ACC112 (cell line): ENCODE results near the gene COP1.

Experiments
- H2AFZ ChIP-seq: fragments of 200-600 bp; sonication (generic); one replicate; pipeline ENCODE4 v1.6.0; 2017; ENCODE audit warnings: antibody characterized with exemption, low read length; ENCODE audit not compliant: unreplicated experiment
- H3K27ac ChIP-seq: fragments of 200-600 bp; sonication (generic); 2 replicates; pipeline ENCODE4 v1.5.1; 2014; ENCODE audit warnings: low read depth, mild to moderate bottlenecking, antibody characterized with exemption, low read length, moderate library complexity
- H3K27me3 ChIP-seq: fragments of 200-600 bp; sonication (generic); 2 replicates; pipeline ENCODE4 v1.6.1; 2014; ENCODE audit warnings: mild to moderate bottlenecking, antibody characterized with exemption, low read length, moderate library complexity, mixed read lengths; ENCODE audit not compliant: insufficient read depth
- H3K36me3 ChIP-seq: fragments of 200-600 bp; sonication (generic); 2 replicates; pipeline ENCODE4 v1.6.1; 2016; ENCODE audit warnings: mild to moderate bottlenecking, antibody characterized with exemption, low read length, moderate library complexity, mixed read lengths; ENCODE audit not compliant: insufficient read depth
- H3K4me1 ChIP-seq: fragments of 200-600 bp; sonication (generic); one replicate; pipeline ENCODE4 v1.6.1; 2016; ENCODE audit warnings: low read length, mixed read lengths; ENCODE audit not compliant: insufficient read depth, unreplicated experiment, control insufficient read depth
- H3K4me3 ChIP-seq: fragments of 200-600 bp; sonication (generic); 2 replicates; pipeline ENCODE4 v1.5.1; 2014; ENCODE audit warnings: mild to moderate bottlenecking, low read depth, low read length
- H3K79me2 ChIP-seq: fragments of 200-600 bp; sonication (generic); one replicate; pipeline ENCODE4 v1.6.0; 2016; ENCODE audit warnings: low read length; ENCODE audit not compliant: control insufficient read depth, unreplicated experiment, insufficient read depth

COP1 gene

GRCh38 chr1:175976865-175977642 lies 230.0 kb downstream of the COP1 start:
- no peak overlapping the region for H3K4me3 ChIP-seq
- peaks cover 12% of the 10 kb centered on the region for H3K36me3 ChIP-seq
- no peak overlapping the region for H2AFZ ChIP-seq
- H3K27me3 ChIP-seq: no peaks in the 10 kb centered on the region
- no peaks in the 10 kb centered on the region for H3K79me2 ChIP-seq
- H3K27ac ChIP-seq: peak overlapping the region; percentile 28
- H3K4me1 ChIP-seq: peaks cover 30% of the 10 kb centered on the region

GRCh38 chr1:175969231-175969630 lies 237.9 kb downstream of the COP1 start:
- Histone ChIP-seq H3K4me3 (no peak overlapping the region), H3K4me1 (no peaks in the 10 kb centered on the region)

GRCh38 chr1:175968486-175969172 lies 238.5 kb downstream of the COP1 start:
- Histone ChIP-seq H3K4me1 (no peaks in the 10 kb centered on the region), H3K79me2 (no peaks in the 10 kb centered on the region), H3K36me3 (peaks cover 5% of the 10 kb centered on the region; the same call in 1 of the 2 replicates), H2AFZ (no peak overlapping the region), H3K27me3 (no peaks in the 10 kb centered on the region), H3K27ac (no peak overlapping the region), H3K4me3 (no peak overlapping the region)

More at GRCh38 chr1:175969231-175969630, 237.9 kb downstream of the COP1 start:
- Histone ChIP-seq H2AFZ (no peak overlapping the region), H3K27me3 (no peaks in the 10 kb centered on the region), H3K79me2 (no peaks in the 10 kb centered on the region), H3K27ac (no peak overlapping the region), H3K36me3 (peaks cover 5% of the 10 kb centered on the region; the same call in 1 of the 2 replicates)

DNA sequence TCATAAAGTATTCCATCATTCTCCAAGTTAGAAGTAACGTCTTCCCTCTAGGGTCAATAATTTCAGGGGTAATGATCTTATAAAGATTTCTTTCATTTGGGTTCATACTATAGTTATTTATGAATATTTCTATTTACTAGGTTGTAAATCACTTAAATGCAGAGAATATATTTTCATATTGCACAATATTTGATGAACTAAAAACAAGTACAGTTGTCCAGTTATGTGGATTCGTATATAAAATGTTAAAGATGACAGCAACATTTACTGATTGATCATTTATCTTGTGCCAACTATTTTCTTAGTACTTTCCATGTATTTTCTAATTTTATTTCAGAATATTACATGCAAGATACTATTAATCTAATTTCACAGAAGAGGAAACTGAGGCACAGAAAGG lies 243.3 kb downstream of the COP1 start:
- Histone ChIP-seq H3K27me3 (no peaks in the 10 kb centered on the region), H2AFZ (no peak overlapping the region), H3K27ac (no peak overlapping the region), H3K4me1 (no peaks in the 10 kb centered on the region), H3K4me3 (no peak overlapping the region), H3K79me2 (no peaks in the 10 kb centered on the region), H3K36me3 (peaks cover 4% of the 10 kb centered on the region)

DNA sequence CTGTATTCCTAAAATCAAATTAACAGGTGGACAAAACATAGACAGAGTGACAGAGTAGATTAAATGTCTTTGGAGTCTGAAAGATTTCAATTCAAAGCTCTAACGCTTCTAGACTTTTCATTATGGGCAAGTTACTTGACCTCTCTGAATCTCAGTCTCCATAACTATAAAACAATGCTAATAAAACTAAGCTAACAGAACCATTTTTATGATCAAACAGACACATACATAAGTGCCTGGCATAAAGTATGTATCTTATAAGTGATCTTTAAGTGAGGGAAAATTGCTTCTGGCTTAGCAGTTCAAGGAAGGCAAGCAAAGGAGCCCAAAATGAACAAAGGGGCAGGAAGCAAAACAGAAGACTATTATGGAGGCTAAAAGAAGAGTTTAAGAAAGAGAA lies 246.9 kb downstream of the COP1 start:
- Histone ChIP-seq H3K4me3 (no peak overlapping the region), H3K4me1 (no peaks in the 10 kb centered on the region), H3K79me2 (no peaks in the 10 kb centered on the region), H3K27ac (no peak overlapping the region), H3K27me3 (no peaks in the 10 kb centered on the region), H2AFZ (no peak overlapping the region), H3K36me3 (peaks cover 6% of the 10 kb centered on the region)

GRCh38 chr1:175951627-175952026 lies 255.5 kb downstream of the COP1 start:
- no peak overlapping the region for H2AFZ ChIP-seq
- H3K27me3 ChIP-seq: no peaks in the 10 kb centered on the region
- peaks cover 9% of the 10 kb centered on the region; the same call in 1 of the 2 replicates for H3K36me3 ChIP-seq
- no peak overlapping the region for H3K27ac ChIP-seq
- no peaks in the 10 kb centered on the region for H3K4me1 ChIP-seq
- no peaks in the 10 kb centered on the region for H3K79me2 ChIP-seq
- no peak overlapping the region for H3K4me3 ChIP-seq

- no peak overlapping the region for H2AFZ ChIP-seq
- no peaks in the 10 kb centered on the region for H3K27me3 ChIP-seq
- H3K27ac ChIP-seq: no peak overlapping the region
- H3K79me2 ChIP-seq: no peaks in the 10 kb centered on the region
- H3K4me1 ChIP-seq: no peaks in the 10 kb centered on the region
- no peak overlapping the region for H3K4me3 ChIP-seq
- H3K36me3 ChIP-seq: peaks cover 3% of the 10 kb centered on the region
These were observed 259.3 kb downstream of the COP1 start for GRCh38 chr1:175947771-175948170.

GRCh38 chr1:175944591-175944990 lies 262.5 kb downstream of the COP1 start:
- H2AFZ ChIP-seq: no peak overlapping the region
- no peaks in the 10 kb centered on the region for H3K4me1 ChIP-seq
- no peaks in the 10 kb centered on the region for H3K27me3 ChIP-seq
- H3K79me2 ChIP-seq: no peaks in the 10 kb centered on the region
- no peak overlapping the region for H3K27ac ChIP-seq
- H3K4me3 ChIP-seq: no peak overlapping the region
- no peaks in the 10 kb centered on the region; the same call in 1 of the 2 replicates for H3K36me3 ChIP-seq

- no peak overlapping the region for H2AFZ ChIP-seq
- no peaks in the 10 kb centered on the region for H3K27me3 ChIP-seq
- no peak overlapping the region for H3K4me3 ChIP-seq
- no peaks in the 10 kb centered on the region; the same call in 1 of the 2 replicates for H3K36me3 ChIP-seq
- no peaks in the 10 kb centered on the region for H3K79me2 ChIP-seq
- H3K4me1 ChIP-seq: no peaks in the 10 kb centered on the region
- H3K27ac ChIP-seq: no peak overlapping the region
These were observed 265.9 kb downstream of the COP1 start for GRCh38 chr1:175941164-175941563.

GRCh38 chr1:175936736-175937135 lies 270.4 kb downstream of the COP1 start:
- Histone ChIP-seq H3K27me3 (no peaks in the 10 kb centered on the region), H2AFZ (no peak overlapping the region), H3K27ac (no peak overlapping the region), H3K79me2 (no peaks in the 10 kb centered on the region), H3K4me3 (no peak overlapping the region), H3K4me1 (no peaks in the 10 kb centered on the region), H3K36me3 (no peaks in the 10 kb centered on the region)
